Muscle of leg (tissue), 11 donors: ENCODE measurements around the gene TLE4. TPM values are rescaled to one million over a fixed set of nuclear protein-coding genes. Genes with fewer than 3 reads are reported as not detected.
"Not testable (repeated sequence)": the region's sequence is repeated elsewhere in the genome, so short reads cannot be mapped to it uniquely, and the experiment has no call there.

ENCODE experiments used
- DNase-seq: peaks from one replicate; pipeline ENCODE4 v3.0.0; 2013
- H3K27ac ChIP-seq: one replicate; pipeline ENCODE4 v1.5.1; 2013; ENCODE audit warnings: mild to moderate bottlenecking, low read length, control low read depth
- H3K27me3 ChIP-seq: one replicate; pipeline ENCODE4 v1.6.1; 2013; ENCODE audit warnings: low read length; ENCODE audit not compliant: control insufficient read depth, insufficient read depth
- H3K36me3 ChIP-seq: one replicate; pipeline ENCODE4 v1.6.1; 2013; ENCODE audit warnings: low read length; ENCODE audit not compliant: control insufficient read depth, insufficient read depth
- H3K4me1 ChIP-seq: one replicate; pipeline ENCODE4 v1.6.1; 2013; ENCODE audit warnings: low read length; ENCODE audit not compliant: control insufficient read depth, insufficient read depth
- H3K4me3 ChIP-seq: one replicate; pipeline ENCODE4 v1.5.1; 2013; ENCODE audit warnings: low read length, control low read depth
- H3K9me3 ChIP-seq: replicated peaks from 2 replicates; pipeline ENCODE4 v1.6.1; 2013; ENCODE audit warnings: low read depth, low read length; ENCODE audit not compliant: control insufficient read depth
- WGBS: methylation state at CpG from one replicate; pipeline ENCODE4 v1.1.5; 2013; ENCODE audit warnings: missing lambda C conversion rate; ENCODE audit not compliant: insufficient coverage; 5-methylcytosine and 5-hydroxymethylcytosine counted together
- polyA plus RNA-seq, 8 donors: library from polyadenylated mRNA; unstranded; fragments of 120-200 nt; gene quantifications; one replicate each; pipeline versions ENCODE4 v1.2.1 to v1.2.3, GENCODE V29; 2013; ENCODE audit warnings: inconsistent platforms in 1 of 8, low replicate concordance in 1 of 8; ENCODE audit not compliant: insufficient read length in 8 of 8, insufficient read depth in 1 of 8
- total RNA-seq: library from RNA; stranded (reverse); fragments of 120-200 nt; gene quantifications from one replicate; pipeline ENCODE4 v1.2.4, GENCODE V29; 2013

TLE4 gene
- total and polyA plus RNA-seq, 9 donors: 16.5 to 22.0 (median 17.7) TPM

DNA sequence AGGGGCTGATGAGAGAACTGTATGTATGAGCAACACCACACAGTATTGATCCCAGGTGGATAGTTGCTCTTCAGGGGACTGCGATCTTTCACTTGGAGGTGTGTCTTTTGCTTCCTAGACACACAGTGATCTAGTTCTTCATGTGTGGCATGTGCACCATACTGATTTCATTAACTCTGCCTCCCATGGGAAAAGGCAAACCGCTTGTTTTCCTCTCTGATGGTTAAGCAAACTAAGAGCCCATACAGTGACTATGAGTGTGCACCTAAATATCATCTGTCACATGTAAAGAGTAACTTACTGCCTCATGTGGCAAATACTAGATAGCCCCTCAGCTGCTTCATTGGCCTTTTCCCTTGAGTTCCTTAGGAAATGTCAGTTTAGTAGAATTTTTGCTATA, 147.3 kb downstream of the TLE4 start:
- H3K36me3 ChIP-seq: peaks cover 62% of the 10 kb centered on the region
- WGBS: no CpG with 5 or more reads among the region's 2 CpGs

DNA sequence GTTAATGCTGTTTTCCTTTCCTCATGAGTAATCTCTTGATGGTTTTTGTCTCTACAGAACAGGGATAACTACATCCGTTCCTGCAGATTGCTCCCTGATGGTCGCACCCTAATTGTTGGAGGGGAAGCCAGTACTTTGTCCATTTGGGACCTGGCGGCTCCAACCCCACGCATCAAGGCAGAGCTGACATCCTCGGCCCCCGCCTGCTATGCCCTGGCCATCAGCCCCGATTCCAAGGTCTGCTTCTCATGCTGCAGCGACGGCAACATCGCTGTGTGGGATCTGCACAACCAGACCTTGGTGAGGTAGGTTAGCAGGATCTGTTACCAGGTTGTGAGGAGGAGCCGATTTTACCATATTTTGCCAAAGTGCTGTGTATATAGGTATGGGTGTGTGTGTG, 148.2 kb downstream of the TLE4 start:
- H3K4me3 ChIP-seq: no peak overlapping the region
- 87% methylated on average over 4 of the region's 11 CpGs for WGBS
- no peak overlapping the region for H3K27ac ChIP-seq
- peaks cover 67% of the 10 kb centered on the region for H3K36me3 ChIP-seq
- DNase-seq: no peak
- no peaks in the 10 kb centered on the region for H3K4me1 ChIP-seq
- H3K9me3 ChIP-seq: no peaks in the 10 kb centered on the region
- H3K27me3 ChIP-seq: no peaks in the 10 kb centered on the region

More for the DNA sequence above, 147.3 kb downstream of the TLE4 start:
- no peak overlapping the region for H3K27ac ChIP-seq
- no peaks in the 10 kb centered on the region for H3K9me3 ChIP-seq
- no peaks in the 10 kb centered on the region for H3K27me3 ChIP-seq
- H3K4me1 ChIP-seq: no peaks in the 10 kb centered on the region
- no peak overlapping the region for H3K4me3 ChIP-seq
- no peak for DNase-seq

DNA sequence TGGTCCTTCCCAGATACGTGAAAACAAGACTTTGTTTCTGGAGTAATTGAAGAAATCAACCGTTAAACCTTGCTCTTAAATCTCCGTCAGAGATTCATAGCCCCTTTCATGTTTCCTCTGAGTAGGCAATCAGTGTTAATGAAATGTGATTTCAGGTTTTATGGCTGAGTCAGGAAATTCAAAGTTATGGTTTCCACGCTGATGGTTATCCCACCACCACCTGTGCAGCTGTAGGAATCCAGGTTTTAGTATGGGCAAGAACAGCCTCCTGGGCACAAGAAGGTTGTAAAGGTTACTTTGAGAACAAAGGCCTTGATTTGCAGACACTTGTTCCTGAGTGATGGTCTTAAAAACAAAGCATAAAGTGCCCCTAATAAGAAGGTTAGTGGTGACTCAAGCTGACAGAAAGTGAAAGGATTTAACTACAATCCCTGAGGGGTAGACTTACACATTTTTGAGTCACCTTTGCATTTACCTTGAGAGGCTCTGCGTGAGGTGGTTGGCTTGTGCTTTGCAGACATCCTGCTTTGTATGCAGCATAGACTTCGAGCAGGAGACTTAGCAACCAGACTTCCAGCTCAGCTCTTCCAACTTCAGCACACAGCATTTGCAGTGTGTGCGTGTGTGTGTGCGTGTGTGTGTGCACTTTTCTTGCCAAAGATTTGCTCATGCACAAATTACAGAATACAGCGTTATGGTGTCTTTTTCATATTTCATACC, 159.6 kb downstream of the TLE4 start:
- no peaks in the 10 kb centered on the region for H3K36me3 ChIP-seq
- 40% methylated on average over 1 of the region's 9 CpGs for WGBS
- no peaks in the 10 kb centered on the region for H3K4me1 ChIP-seq
- DNase-seq: peak; percentile 45
- no peaks in the 10 kb centered on the region for H3K27me3 ChIP-seq
- H3K9me3 ChIP-seq: no peaks in the 10 kb centered on the region
- no peak overlapping the region for H3K27ac ChIP-seq
- no peak overlapping the region for H3K4me3 ChIP-seq

DNA sequence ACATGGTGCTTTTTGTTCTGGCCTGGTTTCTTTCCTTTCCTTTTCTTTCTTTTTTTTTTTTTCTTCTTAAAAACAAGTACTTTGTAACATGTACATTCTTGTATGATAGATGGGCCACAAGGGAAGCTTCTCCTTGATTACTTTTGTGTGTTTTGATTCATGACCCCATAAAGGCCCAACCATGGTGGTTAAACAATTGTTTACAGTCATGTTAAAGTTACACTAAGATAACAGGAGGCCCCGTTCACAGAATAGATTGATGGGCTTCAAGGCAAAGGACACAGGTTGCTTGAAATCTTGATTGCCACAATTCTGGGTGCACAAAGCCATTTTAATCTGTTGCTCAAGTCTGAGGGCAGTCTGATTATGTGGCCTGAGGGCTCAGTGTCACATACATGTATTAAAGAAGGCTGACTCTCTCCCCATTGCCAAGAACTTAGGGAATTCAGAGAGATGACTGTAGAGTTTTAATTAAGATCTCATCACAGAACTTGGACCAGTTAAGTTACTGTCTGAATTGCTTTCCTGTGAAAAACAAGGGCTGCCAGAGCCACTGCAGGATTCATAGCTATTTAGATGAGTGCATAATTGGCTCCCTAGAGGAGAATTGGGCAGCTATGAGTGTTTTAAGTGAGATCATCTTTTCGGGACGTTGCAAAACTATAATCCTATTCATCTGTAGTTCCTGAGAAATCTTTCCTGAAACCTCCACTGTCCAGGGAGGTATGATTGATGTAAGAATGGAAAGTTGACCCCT, 163.4 kb downstream of the TLE4 start:
- 44% methylated on average over 1 of the region's 3 CpGs for WGBS
- Histone ChIP-seq H3K27ac (no peak overlapping the region), H3K4me3 (no peak overlapping the region), H3K27me3 (no peaks in the 10 kb centered on the region), H3K4me1 (no peaks in the 10 kb centered on the region), H3K36me3 (no peaks in the 10 kb centered on the region), H3K9me3 (no peaks in the 10 kb centered on the region)
- DNase-seq: peak; percentile 56

DNA sequence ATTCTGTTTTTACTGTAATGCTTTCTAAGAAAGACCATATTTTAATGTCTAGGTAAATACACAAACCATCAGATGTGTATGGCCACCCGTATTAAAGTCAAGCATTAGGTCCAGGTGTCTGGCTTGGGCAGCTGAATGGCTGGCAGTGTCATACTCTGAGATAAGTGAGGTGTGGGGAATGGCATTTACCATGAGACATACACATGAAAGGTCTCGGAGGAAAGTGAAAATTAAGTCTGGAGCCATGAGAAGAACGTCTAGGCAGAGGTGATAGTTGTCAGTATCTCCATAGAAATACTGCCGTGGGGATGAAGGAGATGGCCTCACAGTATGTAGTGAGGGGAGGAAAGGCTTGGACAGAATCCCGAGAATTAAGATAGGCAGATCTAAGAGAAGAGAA, 164.3 kb downstream of the TLE4 start:
- H3K4me1 ChIP-seq: no peaks in the 10 kb centered on the region
- no peak overlapping the region for H3K27ac ChIP-seq
- H3K36me3 ChIP-seq: no peaks in the 10 kb centered on the region
- no peak for DNase-seq
- no peaks in the 10 kb centered on the region for H3K9me3 ChIP-seq
- WGBS: 86% methylated on average over 4 of the region's 5 CpGs
- H3K4me3 ChIP-seq: no peak overlapping the region
- H3K27me3 ChIP-seq: no peaks in the 10 kb centered on the region

- H3K36me3 ChIP-seq: no peaks in the 10 kb centered on the region
- H3K27me3 ChIP-seq: no peaks in the 10 kb centered on the region
- no CpG with 5 or more reads among the region's 3 CpGs for WGBS
- DNase-seq: peak; percentile 40
- peaks cover 7% of the 10 kb centered on the region for H3K4me1 ChIP-seq
- no peaks in the 10 kb centered on the region for H3K9me3 ChIP-seq
- H3K4me3 ChIP-seq: no peak overlapping the region
- no peak overlapping the region for H3K27ac ChIP-seq
Measured at GRCh38 chr9:79741381-79741780, 169.6 kb downstream of the TLE4 start.

DNA sequence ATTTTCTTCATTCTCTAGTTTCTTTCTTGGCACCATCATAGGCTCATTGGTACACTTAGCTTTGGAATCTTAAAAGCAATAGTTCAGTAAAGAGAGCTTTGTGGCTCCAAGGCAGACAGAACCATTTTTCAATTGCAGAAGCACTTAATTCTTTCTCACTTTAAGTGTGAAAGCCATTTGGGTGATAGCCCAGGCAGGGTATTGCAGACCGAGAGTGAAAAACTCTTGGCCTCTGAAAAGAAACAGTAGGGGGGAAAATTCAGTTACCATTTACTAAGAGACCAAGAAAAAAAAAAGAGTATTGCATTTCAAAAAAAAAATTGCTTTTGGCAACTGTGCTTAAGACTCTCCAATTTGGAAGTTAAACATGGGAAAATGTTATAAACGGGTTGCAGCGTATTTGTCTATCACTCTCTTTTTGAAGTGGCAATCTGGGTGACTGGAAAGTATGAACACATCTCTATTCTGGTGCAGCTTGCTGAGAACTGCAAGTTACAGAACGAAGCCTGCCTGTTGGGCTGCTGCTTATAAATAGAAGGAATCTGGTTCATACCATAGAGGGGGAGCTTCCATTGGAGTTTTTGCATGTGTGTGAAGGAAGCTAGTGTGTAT, 170.5 kb downstream of the TLE4 start:
- WGBS: 20% methylated on average over 3 of the region's 4 CpGs
- peak overlapping the region; percentile 69 for H3K27ac ChIP-seq
- no peak overlapping the region for H3K4me3 ChIP-seq
- H3K36me3 ChIP-seq: no peaks in the 10 kb centered on the region
- H3K9me3 ChIP-seq: no peaks in the 10 kb centered on the region
- no peaks in the 10 kb centered on the region for H3K27me3 ChIP-seq
- DNase-seq: peak; percentile 91
- peaks cover 7% of the 10 kb centered on the region for H3K4me1 ChIP-seq

DNA sequence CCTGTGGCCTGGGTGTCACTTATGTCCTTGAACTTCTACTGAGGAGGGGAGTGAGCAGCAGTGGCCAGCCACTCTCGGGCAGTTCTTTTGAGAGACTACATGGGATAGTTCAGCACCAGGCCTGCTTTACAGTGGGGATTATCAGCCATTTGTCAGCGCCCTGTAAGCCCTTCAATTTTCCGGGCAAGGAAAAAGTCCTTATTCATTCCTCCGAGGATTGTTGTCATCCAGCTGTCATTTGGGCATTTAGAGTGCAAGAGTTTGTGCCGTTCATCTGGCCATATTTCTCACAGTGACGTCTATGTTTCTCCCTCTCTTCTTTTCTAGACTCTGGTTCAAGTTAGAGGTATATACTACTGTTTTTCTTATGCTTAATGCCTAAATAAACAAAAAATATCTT, 172.8 kb downstream of the TLE4 start:
- WGBS: 80% methylated on average over 2 of the region's 6 CpGs
- Histone ChIP-seq H3K36me3 (no peaks in the 10 kb centered on the region), H3K4me1 (peaks cover 7% of the 10 kb centered on the region), H3K27me3 (no peaks in the 10 kb centered on the region), H3K4me3 (no peak overlapping the region), H3K27ac (no peak overlapping the region), H3K9me3 (no peaks in the 10 kb centered on the region)
- DNase-seq: peak; percentile 43

- no peak overlapping the region for H3K27ac ChIP-seq
- WGBS: 100% methylated on average over 1 of the region's 4 CpGs
- no peaks in the 10 kb centered on the region for H3K36me3 ChIP-seq
- DNase-seq: no peak
- no peaks in the 10 kb centered on the region for H3K27me3 ChIP-seq
- H3K9me3 ChIP-seq: no peaks in the 10 kb centered on the region
- peaks cover 7% of the 10 kb centered on the region for H3K4me1 ChIP-seq
- no peak overlapping the region for H3K4me3 ChIP-seq
Measured at GRCh38 chr9:79745752-79746336, 174.1 kb downstream of the TLE4 start.

DNA sequence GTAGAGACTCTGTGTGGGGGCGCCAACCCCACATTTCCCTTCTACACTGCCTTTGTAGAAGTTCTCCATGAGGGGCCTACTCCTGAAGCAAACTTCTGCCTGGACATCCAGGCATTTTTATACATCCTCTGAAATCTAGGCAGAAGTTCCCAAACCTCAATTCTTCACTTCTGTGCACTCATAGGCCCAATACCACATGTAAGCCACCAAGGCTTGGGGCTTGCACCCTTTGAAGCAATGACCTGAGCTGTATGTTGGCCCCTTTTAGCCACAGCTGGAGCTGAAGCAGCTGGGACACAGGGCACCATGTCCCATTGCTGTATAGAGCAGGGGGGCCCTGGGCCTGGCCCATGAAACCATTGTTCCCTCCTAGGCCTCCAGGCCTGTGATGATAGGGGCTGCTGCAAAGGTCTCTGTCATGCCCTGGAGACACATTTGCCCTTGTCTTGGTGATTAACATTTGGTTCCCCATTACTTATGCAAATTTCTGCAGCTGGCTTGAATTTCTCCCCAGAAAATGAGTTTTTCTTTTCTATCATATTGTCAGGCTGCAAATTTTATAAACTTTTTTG, 180.2 kb downstream of the TLE4 start:
- whole genome bisulfite sequencing: 80% methylated on average over 1 of the region's 1 CpG
- not testable (repeated sequence) for DNase-seq, H3K27me3 ChIP-seq, H3K4me3 ChIP-seq, H3K4me1 ChIP-seq, H3K27ac ChIP-seq, H3K36me3 ChIP-seq, H3K9me3 ChIP-seq
